HepG2 (cell line): ENCODE results near the gene WNT4. TPM values are rescaled to one million over a fixed set of nuclear protein-coding genes. Genes with fewer than 3 reads are reported as not detected.

Experiments used
- ATAC-seq: fragments of 200-7000 bp; cut with Tn5 transposase; 3 replicates; pipeline ENCODE4 v1.9.1; 2020; ENCODE audit warnings: mild to moderate bottlenecking, moderate library complexity
- BruUV-seq: library from RNA; stranded (reverse); fragments of 400-500 nt; replicated peaks from 2 replicates; lab custom pipeline; 2021; lab: Mats Ljungman, UMichigan
- CTCF ChIA-PET: fragments of 300-600 bp; formaldehyde crosslinking; extraction: SDS; loops from one replicate; lab custom pipeline; 2021; ENCODE audit warnings: low total read pairs, inconsistent platforms, low intra/inter-chr PET ratio; lab: Yijun Ruan, JAX
- POLR2A ChIA-PET: fragments of 350-600 bp; sonication (Branson Sonifier 250); formaldehyde crosslinking; loops from one replicate; lab custom pipeline; 2020; ENCODE audit warnings: antibody characterized with exemption, inconsistent platforms; lab: Yijun Ruan, JAX
- DNase-seq: peaks from one replicate; pipeline ENCODE4 v3.0.0-alpha.2; 2015; ENCODE audit warnings: low spot score
- FAIRE-seq: peaks from 3 replicates; lab custom pipeline; 2011; peaks lifted over from hg19 to GRCh38; lab: Jason Lieb, UNC
- H2AFZ ChIP-seq: one replicate; pipeline ENCODE4 v1.6.1; 2011; ENCODE audit warnings: low read length, inconsistent platforms
- H3K27ac ChIP-seq: fragments of 300-600 bp; 3 replicates; pipeline ENCODE4 v1.8.0; 2011; ENCODE audit warnings: mixed run types, mild to moderate bottlenecking, mixed read lengths, low read length, inconsistent platforms; ENCODE audit not compliant: insufficient read depth; ENCODE audit errors: extremely low read length
- H3K27me3 ChIP-seq, 2 experiments: fragments of 200-600 bp in 1 of 2; 2 replicates in 1 of 2; 3 replicates in 1 of 2; pipeline versions ENCODE4 v1.6.0 to v1.8.0; 2011; ENCODE audit warnings: low read length in 2 of 2, mild to moderate bottlenecking in 2 of 2, moderate library complexity in 2 of 2, inconsistent platforms in 1 of 2; ENCODE audit not compliant: insufficient read depth in 2 of 2, control insufficient read depth in 1 of 2
- H3K36me3 ChIP-seq, 2 experiments: fragments of 200-600 bp in 1 of 2; replicated peaks in 1 of 2; 2 replicates in 1 of 2; 3 replicates in 1 of 2; pipeline versions ENCODE4 v1.5.1 to v1.8.0; 2011; ENCODE audit warnings: low read length in 2 of 2, inconsistent platforms in 1 of 2; ENCODE audit not compliant: insufficient read depth in 2 of 2, control insufficient read depth in 1 of 2
- H3K4me1 ChIP-seq: 2 replicates; pipeline ENCODE4 v1.5.1; 2012; ENCODE audit warnings: low read length, inconsistent platforms; ENCODE audit not compliant: insufficient read depth
- H3K4me2 ChIP-seq: 2 replicates; pipeline ENCODE4 v1.6.0; 2011; ENCODE audit warnings: low read depth, low read length, inconsistent platforms
- H3K4me3 ChIP-seq, 3 experiments: fragments of 200-600 bp in 1 of 3; sonication (generic), shearing (Covaris generic) in 1 of 3; replicated peaks in 1 of 3; 2 replicates each; pipeline ENCODE4 v1.5.1; 2011 to 2016; ENCODE audit warnings: low read length in 3 of 3, inconsistent platforms in 2 of 3, low read depth in 2 of 3, mild to moderate bottlenecking in 2 of 3, control low read depth in 1 of 3, mixed read lengths in 1 of 3; ENCODE audit not compliant: insufficient read depth in 1 of 3
- H3K79me2 ChIP-seq: one replicate; pipeline ENCODE4 v1.6.1; 2011; ENCODE audit warnings: low read length, inconsistent platforms; ENCODE audit not compliant: insufficient read depth
- H3K9ac ChIP-seq: 2 replicates; pipeline ENCODE4 v1.6.0; 2011; ENCODE audit warnings: mild to moderate bottlenecking, low read depth, low read length, inconsistent platforms; ENCODE audit not compliant: insufficient read depth
- H3K9me3 ChIP-seq: 2 replicates; pipeline ENCODE4 v1.5.1; 2012; ENCODE audit warnings: mild to moderate bottlenecking, low read length
- H4K20me1 ChIP-seq: 2 replicates; pipeline ENCODE4 v1.6.0; 2011; ENCODE audit warnings: inconsistent platforms, mild to moderate bottlenecking, low read length, moderate library complexity; ENCODE audit not compliant: insufficient read depth
- POLR2AphosphoS2 ChIP-seq: IDR thresholded peaks from 2 replicates; pipeline ENCODE4 v1.6.1; 2011; ENCODE audit warnings: low read depth, low read length, improper control_type of control experiment
- TARDBP ChIP-seq: sonication (generic); formaldehyde crosslinking; IDR thresholded peaks from 2 replicates; pipeline ENCODE4 v1.8.0; 2022; ENCODE audit warnings: mild to moderate bottlenecking, missing genetic modification reagents
- WGBS: methylation state at CpG from one replicate; pipeline ENCODE4 v1.1.6; 2017; ENCODE audit warnings: low lambda C conversion rate; 5-methylcytosine and 5-hydroxymethylcytosine counted together
- in situ Hi-C: cut with HindIII; loops from 2 replicates; pipeline ENCODE4 v1.10.0; 2017; ENCODE audit warnings: low pct_unique_long_range_greater_than_20kb; ENCODE audit not compliant: extremely low pct_ligation_motif_present
- intact Hi-C: fragments of 100-400 bp; cut with micrococcal nuclease; formaldehyde crosslinking; loops from one replicate; pipeline ENCODE4 v1.10.0; 2022; ENCODE audit not compliant: unreplicated experiment
- polyA plus RNA-seq, 8 experiments: library from polyadenylated mRNA; depleted of rRNA in 3 of 8; stranded (reverse) in 7 of 8; unstranded in 1 of 8; fragments of >200 nt; fragmentation: Illumina TruSeq in 4 of 8; extraction: Trizol in 4 of 8; gene quantifications; 2 replicates each; pipeline versions ENCODE4 v1.2.1 to v1.2.3, GENCODE V29; 2011 to 2016; ENCODE audit warnings: low read depth in 4 of 8, missing spikeins in 1 of 8, mixed read lengths in 1 of 8; ENCODE audit not compliant: insufficient read depth in 1 of 8
- total RNA-seq, 5 experiments: library from RNA; depleted of rRNA; stranded (reverse); fragments of >200 nt; fragmentation: Illumina TruSeq; extraction: Trizol; gene quantifications; 2 replicates each; pipeline ENCODE4 v1.2.3, GENCODE V29; 2016; ENCODE audit warnings: low read depth in 1 of 5
- TF ChIP-seq, protein P1 (sequence below): sonication (generic); formaldehyde crosslinking; IDR thresholded peaks from 2 replicates; pipeline ENCODE4 v1.4.0; 2020; ENCODE audit warnings: missing genetic modification reagents

Gene WNT4
- total and polyA plus RNA-seq, 2 of the 13 experiments (the other 11 are each of a cell fraction or from before 2014, with no cell fraction given), result not detected

DNA sequence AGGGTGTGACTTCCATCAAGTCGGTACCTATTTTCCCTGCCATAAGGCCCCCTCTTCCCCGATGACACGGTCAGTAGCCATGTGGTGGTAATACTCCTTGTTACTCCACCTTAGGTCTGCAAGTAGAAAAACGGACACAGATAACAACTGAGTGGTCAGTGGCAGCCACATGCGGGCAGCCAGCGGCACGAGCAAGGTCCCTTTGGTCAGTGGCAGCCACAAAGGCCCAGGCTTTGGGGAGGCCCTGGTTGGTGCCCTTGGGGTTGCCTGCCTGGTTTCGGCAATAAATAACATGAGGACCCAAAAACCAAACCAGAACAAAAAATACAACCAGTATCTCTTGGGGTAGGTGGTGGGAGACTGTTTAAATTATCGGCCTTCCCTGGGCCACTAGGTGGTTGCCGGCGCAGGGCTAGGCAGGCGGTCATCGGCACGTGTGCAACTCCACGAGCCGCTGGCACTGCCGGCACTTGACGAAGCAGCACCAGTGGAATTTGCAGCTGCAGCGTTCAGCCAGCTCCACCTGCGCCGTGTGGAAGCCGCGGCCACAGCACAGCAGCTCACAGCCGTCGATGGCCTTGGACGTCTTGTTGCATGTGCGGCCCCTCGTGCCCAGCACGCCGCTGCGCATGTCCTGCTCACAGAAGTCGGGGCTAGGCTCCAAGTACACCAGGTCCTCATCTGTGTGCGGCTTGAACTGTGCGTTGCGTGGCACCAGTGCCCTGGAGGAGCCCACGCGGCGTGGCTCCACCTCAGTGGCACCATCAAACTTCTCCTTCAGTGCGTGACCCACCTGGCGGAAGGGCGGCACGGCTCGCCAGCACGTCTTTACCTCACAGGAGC lies 23.1 kb downstream of the WNT4 start:
- no peak overlapping the region for H2AFZ ChIP-seq
- H3K27ac ChIP-seq, result no peak overlapping the region
- H3K4me1 ChIP-seq, result no peaks in the 10 kb centered on the region
- in situ Hi-C loops, result no loop called here
- H3K4me2 ChIP-seq, result no peak overlapping the region
- DNase-seq (no peak), FAIRE-seq (no peak), ATAC-seq (no peak)
- no peaks in the 10 kb centered on the region; a peak in 1 of 5 replicates for H3K36me3 ChIP-seq
- H3K27me3 ChIP-seq, result no peaks in the 10 kb centered on the region
- H4K20me1 ChIP-seq, result peaks cover 5% of the 10 kb centered on the region; the same call in 1 of the 2 replicates
- POLR2A ChIA-PET, result no interaction called here
- H3K4me3 ChIP-seq, result no peak overlapping the region
- intact Hi-C loops, result no loop called here
- CTCF ChIA-PET, result no interaction called here
- 98% methylated on average over 23 of the region's 44 CpGs for WGBS
- H3K79me2 ChIP-seq, result no peaks in the 10 kb centered on the region
- TF ChIP-seq POLR2AphosphoS2, result no peak
- TF ChIP-seq, protein P1, sequence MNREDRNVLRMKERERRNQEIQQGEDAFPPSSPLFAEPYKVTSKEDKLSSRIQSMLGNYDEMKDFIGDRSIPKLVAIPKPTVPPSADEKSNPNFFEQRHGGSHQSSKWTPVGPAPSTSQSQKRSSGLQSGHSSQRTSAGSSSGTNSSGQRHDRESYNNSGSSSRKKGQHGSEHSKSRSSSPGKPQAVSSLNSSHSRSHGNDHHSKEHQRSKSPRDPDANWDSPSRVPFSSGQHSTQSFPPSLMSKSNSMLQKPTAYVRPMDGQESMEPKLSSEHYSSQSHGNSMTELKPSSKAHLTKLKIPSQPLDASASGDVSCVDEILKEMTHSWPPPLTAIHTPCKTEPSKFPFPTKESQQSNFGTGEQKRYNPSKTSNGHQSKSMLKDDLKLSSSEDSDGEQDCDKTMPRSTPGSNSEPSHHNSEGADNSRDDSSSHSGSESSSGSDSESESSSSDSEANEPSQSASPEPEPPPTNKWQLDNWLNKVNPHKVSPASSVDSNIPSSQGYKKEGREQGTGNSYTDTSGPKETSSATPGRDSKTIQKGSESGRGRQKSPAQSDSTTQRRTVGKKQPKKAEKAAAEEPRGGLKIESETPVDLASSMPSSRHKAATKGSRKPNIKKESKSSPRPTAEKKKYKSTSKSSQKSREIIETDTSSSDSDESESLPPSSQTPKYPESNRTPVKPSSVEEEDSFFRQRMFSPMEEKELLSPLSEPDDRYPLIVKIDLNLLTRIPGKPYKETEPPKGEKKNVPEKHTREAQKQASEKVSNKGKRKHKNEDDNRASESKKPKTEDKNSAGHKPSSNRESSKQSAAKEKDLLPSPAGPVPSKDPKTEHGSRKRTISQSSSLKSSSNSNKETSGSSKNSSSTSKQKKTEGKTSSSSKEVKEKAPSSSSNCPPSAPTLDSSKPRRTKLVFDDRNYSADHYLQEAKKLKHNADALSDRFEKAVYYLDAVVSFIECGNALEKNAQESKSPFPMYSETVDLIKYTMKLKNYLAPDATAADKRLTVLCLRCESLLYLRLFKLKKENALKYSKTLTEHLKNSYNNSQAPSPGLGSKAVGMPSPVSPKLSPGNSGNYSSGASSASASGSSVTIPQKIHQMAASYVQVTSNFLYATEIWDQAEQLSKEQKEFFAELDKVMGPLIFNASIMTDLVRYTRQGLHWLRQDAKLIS (CRISPR knock-in tag), result no peak
- no peak for TF ChIP-seq TARDBP (CRISPR knock-in tag)
- H3K9ac ChIP-seq, result no peak overlapping the region
- no peaks in the 10 kb centered on the region for H3K9me3 ChIP-seq
- BruUV-seq, result no TSS peak
